ENCODE data around the gene NEDD8.

GRCh38 chr14:24197056-24197450 lies 35.1 kb downstream of the NEDD8 start:
- no peak for TF ChIP-seq POLR2A (IDR thresholded peaks at IDR 0.05; ENCODE audit: low read depth, low read length)
- no peak for TF ChIP-seq CTCF (IDR thresholded peaks at IDR 0.05; ENCODE audit: extremely low read depth in 1 of 2, insufficient read depth in 1 of 2, low read depth in 1 of 2, low read length in 2 of 2)

Data from endothelial cell of umbilical vein (primary cell).